ENCODE measurements around the gene FBXL22.

The FBXL22 gene

GRCh38 chr15:63599401-63600000 is 2.3 kb downstream of the FBXL22 start:
- peak; percentile 64 for DNase-seq (ENCODE audit: low read depth)
- H3K4me3 ChIP-seq (ENCODE audit: low read depth, low read length): peak overlapping the region; percentile 67
- TF ChIP-seq CTCF (conservative IDR thresholded peaks at IDR 0.05; ENCODE audit: low read depth, low read length): peak; percentile 81

- DNase-seq (ENCODE audit: low read depth): peak; percentile 50
- no peak for TF ChIP-seq CTCF (conservative IDR thresholded peaks at IDR 0.05; ENCODE audit: low read depth, low read length)
- peak overlapping the region; percentile 67 for H3K4me3 ChIP-seq (ENCODE audit: low read depth, low read length)
Observed at GRCh38 chr15:63600001-63600615, 2.9 kb downstream of the FBXL22 start.

GRCh38 chr15:63600616-63601025 is 3.4 kb downstream of the FBXL22 start:
- TF ChIP-seq CTCF (conservative IDR thresholded peaks at IDR 0.05; ENCODE audit: low read depth, low read length): no peak
- DNase-seq (ENCODE audit: low read depth): peak; percentile 95
- peak overlapping the region; percentile 80 for H3K4me3 ChIP-seq (ENCODE audit: low read depth, low read length)

- H3K4me3 ChIP-seq (ENCODE audit: low read depth, low read length): peak overlapping the region; percentile 80
- no peak for TF ChIP-seq CTCF (conservative IDR thresholded peaks at IDR 0.05; ENCODE audit: low read depth, low read length)
- DNase-seq (ENCODE audit: low read depth): peak; percentile 40
Observed at GRCh38 chr15:63601026-63601703, 4.0 kb downstream of the FBXL22 start.

- TF ChIP-seq CTCF (conservative IDR thresholded peaks at IDR 0.05; ENCODE audit: low read depth, low read length): no peak
- no peak for DNase-seq (ENCODE audit: low read depth)
- H3K4me3 ChIP-seq (ENCODE audit: low read depth, low read length): peak overlapping the region; percentile 80
Observed at GRCh38 chr15:63601704-63602185, 4.6 kb downstream of the FBXL22 start.

- H3K4me3 ChIP-seq (ENCODE audit: low read depth, low read length): no peak overlapping the region
- no peak for DNase-seq (ENCODE audit: low read depth)
- no peak for TF ChIP-seq CTCF (conservative IDR thresholded peaks at IDR 0.05; ENCODE audit: low read depth, low read length)
Observed at GRCh38 chr15:63602595-63602994, 5.4 kb downstream of the FBXL22 start.

Data from choroid plexus epithelial cell (primary cell).